GM19463 (cell line): Measurements from ENCODE around the gene CPNE4.

ENCODE experiments used
- ATAC-seq: cut with Tn5 transposase; IDR thresholded peaks from one replicate; pipeline ENCODE4 v1.9.1; 2021; ENCODE audit warnings: mild to moderate bottlenecking, moderate library complexity; ENCODE audit not compliant: unreplicated experiment

CPNE4 gene

DNA sequence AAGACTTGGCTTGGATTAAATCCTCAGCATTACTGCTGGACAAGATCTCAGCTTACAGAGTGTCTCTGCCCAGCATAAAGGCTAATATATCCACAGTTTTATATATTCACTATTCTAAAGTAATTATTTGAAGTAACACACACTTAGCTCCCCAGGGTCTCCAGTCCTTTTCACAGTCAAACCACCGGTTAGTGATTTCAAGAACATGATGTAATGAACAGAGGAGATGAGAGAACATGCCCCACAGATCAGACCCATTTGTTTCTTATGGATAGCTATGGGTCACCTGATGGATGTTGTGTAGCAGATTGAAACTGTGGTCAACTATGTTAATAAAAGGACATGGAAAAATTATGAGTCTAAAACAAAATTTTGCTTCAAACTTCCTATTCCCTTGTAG is 487.2 kb downstream of the CPNE4 start:
- ATAC-seq, result no peak

DNA sequence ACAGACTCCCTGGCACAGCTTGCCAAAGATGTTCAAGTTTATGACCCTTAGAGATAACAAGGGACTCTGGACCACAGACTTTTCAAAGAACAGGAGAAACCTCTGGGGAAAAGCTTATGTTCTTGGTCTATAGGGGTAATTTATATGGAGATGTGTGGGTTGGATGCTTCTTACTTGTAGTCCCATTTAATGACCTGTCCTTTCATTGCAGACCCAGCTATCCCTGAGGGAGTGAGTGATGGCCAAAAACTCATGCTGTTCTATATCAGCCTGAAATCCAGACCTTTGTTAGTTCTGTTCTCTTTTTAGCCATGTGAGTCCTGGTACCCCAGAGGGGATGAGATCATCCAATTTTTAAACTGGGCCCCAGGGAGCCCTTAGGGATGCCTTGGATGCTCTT is 488.4 kb downstream of the CPNE4 start:
- no peak for ATAC-seq

DNA sequence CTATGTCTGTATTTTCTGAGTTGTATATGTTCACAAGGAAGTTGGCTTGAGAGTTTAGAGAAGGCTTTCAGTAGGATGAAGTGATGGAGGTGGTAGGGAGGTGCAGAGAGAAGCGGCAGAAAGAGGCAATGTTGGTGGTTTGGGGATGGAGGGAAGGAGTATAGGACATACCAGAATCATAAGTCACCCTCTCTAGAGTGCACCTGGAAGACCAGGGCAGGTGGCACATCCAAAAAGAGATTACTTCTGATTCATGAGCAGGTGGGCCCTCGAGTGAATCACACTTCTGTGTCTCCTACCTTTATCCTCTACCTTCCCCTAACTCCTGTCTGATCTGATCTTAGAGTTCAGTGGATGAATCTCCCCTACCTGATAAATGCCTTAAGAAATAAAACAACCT is 490.3 kb downstream of the CPNE4 start:
- no peak for ATAC-seq

DNA sequence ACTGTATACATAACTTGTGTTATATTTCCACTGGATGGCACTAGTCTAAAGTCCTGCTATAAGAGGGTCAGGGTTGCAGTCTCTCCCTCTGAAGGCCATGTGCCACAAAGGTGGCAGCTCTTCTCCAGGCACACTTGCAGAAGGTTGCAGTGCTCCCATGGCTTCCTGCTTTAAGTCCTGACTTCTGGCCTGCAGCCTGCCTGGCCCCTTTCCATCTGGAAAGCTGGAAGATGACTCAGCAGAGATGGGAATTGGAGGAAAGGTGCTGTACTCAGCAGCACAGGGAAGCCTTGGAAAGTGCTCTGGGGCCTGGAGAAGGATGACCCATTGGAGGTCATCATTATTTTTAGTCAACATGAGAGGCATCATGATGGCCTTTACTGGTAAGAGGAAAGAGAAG is 491.1 kb downstream of the CPNE4 start:
- ATAC-seq, result no peak

DNA sequence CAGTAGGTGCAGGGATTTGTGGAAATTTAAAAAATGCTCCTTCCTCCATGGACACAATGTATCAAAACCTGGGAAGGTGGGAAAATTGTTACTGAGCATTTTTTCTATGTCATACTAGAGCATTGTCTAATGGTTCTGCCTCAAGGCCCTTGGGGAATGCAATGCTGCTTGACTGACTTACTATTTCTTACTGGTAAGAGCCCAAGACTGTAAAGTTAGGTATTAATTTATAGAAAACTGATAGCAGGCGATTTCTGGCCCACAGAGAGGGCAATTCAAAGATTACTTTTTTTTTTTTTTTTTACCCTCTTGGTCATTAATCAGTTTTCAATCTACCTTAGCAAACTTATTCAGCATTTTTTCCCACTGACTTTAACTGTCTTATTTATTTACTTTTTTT is 493.5 kb downstream of the CPNE4 start:
- no peak for ATAC-seq

DNA sequence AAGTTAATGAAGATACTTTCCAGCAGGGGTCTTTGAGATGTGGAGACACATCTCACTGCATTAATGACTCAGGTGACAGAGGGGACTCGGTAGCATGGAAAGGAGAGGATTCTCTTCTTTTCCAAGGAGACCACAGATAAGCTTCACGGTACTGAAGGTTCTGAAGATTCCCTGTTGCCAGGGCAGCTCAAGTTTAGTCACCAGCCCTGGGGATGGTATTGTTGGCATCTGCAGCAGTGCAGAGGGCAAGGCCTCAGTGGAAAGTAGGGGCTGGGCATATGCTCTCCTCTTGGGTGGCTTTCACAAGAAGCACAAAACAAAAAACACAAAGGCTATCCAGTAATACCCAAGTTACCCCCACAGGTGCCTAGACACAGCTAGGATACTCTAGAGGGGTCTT is 494.0 kb downstream of the CPNE4 start:
- no peak for ATAC-seq

DNA sequence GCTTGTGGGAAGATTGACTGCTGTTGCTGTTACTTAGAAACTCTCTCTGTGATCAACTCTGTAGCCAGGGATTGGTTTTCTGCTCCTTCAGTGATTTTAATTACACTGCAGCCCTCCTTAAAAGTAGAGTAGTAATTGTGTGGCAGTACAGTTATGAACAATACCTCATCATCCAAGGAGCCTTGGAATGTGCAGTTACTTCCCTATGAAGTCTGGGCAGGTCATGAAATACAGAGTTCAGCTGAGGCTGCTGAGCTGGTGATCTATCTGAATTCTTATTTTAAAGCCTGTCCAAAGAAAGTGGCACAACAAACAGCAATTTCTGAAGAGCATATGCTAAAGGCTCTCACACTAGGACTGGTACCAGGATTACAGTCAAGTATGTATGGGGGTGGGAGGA is 494.7 kb downstream of the CPNE4 start:
- no peak for ATAC-seq

DNA sequence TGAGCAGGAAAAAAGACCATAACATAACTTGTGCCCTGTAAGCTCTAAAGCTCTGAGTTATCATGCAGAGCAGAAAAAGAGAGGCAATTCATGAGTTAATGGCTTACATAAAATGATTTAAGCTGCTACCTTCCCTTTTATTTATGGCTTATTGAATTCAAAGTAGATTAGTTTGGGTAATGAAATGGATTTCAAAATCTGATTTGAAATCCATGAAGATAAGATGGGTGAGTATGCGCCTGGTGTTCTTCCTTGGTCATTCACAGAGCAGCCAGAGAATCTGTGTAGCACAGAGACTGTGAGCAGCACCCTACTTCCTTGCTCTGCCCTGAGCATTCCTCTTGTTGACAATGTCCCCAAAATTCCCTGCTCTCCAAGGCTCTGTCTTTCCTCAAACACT is 495.8 kb downstream of the CPNE4 start:
- no peak for ATAC-seq

DNA sequence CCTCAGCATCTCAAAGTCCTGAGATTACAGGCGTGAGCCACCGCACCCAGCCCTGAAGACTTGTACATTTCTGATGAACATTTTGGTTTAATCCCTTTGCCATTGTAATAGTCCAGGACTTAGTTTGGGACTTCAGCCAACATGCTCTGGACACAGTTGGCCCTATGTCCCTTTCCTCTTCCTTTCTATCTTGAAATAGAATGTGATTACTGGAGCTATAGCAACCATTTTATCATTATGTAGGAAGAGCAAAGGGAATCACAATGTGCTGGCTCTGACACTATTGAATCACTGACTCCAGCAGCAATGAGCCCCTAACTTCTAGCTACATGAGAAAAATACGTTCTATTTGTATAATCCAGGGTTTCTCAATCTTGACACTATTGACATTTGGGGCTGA is 497.3 kb downstream of the CPNE4 start:
- no peak for ATAC-seq

DNA sequence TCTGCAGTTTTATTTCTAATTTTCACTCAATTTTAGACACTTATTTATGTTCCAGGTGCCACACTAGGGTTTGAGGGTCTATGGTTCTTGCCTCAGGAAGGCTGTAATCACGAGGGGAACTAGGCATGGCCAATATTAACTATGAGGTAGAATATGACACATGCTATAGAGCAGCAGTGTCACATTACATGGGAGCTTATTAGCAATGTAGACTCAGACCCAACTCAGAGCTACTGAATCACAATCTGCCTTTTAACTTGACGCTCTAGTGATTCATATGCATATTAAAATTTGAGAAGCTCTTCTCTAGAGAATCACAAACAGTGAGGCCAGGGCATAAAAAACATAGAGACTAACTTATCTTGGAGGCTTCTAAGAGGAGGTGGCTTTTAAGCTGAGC is 499.2 kb downstream of the CPNE4 start:
- no peak for ATAC-seq

DNA sequence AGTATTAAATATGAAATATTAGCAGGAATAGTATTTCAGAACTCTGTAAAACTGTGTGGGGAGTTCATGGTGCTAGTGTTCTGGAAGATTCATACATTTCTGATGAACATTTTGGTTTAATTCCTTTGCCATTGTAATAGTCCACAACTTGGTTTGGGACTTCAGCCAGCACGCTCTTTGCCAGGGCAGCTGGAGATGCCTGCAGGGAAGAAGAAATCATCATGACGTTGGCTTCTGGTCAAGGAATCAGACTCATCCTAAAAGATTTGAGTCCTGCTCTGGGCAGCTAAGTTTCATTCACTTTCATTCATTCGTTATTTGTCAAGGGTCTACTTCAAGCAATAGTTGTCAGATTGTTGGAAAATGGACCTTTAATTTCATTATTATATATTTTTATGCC is 499.7 kb downstream of the CPNE4 start:
- no peak for ATAC-seq

DNA sequence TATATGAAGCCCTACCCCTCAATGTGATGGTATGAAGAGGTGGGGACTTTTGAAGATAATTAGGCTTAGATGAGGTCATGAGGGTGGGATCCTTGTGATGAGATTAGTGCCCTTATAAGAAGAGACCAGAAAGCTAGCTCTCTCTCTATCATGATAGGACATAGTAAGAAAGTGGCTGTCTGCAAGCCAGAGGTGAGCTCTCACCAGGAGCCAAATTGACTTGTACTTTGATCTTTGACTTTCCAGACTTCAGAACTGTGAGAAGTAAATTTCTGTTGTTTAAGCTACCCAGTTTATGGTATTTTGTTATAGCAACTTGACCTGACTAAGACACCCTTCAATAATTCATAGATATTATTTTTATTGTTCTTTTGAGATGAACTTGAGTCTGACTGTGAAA is 502.2 kb downstream of the CPNE4 start:
- ATAC-seq, result no peak

DNA sequence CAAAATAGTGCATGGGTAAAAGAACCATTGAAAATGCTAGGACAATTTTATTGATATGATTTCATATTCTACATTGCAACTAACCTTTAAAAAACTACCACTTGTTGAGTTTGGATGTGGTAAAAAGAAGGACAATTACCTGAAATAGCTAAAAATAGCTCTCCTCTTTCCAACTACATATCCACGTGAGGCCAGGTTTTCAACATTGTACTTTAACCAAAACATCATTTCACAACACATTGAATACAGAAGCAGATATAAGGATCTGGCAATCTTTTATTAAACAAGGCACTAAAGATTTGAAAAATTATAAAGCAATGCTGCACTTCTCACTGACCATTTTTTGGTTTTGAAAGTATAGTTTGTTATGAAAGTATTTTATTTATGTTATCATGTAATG is 504.0 kb downstream of the CPNE4 start:
- ATAC-seq, result no peak

DNA sequence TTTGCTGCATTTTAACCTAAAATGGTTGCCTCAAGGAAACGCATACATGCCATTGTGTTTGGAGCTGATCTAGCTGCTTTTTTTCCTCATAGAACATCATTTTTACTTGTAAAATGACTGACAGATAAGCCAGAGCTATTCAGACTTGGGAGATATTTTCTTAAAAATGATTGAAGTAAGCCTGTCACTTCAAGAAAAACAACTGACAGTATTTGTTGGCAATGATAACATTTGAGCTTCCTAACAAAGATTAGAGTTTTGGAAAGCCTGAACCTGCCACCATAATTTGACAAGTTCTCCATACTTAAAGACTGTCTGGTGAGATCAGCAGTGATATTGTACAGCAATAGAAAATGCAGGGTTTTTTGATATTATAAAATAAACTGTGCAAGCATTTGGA is 504.4 kb downstream of the CPNE4 start:
- ATAC-seq, result no peak

DNA sequence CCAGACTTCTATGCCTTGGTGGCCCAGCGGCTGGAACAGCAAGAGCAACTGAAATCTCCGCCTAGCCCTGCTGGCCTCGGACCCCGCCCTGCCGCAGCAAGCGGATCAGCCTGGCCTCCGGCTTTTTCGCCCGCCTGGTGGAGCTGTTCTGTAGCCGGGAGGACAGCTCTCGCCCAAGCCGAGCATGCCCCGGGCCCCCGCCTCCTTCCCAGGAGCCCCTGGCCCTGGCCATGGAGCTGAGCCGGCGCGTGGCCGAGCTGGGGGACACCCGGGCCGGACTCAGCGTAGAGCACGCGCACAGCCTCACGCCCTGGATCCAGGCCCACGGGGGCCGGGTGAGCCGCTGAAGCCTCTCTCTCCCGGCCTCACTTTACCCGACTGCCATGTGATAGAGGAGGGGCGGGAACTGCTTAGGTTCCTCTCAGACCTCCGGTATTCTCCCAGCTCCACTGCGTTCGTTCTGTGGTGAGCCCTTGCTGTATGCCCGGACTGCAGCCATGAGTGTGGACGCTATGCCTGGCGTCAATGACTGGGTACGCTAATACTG is 507.9 kb downstream of the CPNE4 start:
- ATAC-seq, result no peak

DNA sequence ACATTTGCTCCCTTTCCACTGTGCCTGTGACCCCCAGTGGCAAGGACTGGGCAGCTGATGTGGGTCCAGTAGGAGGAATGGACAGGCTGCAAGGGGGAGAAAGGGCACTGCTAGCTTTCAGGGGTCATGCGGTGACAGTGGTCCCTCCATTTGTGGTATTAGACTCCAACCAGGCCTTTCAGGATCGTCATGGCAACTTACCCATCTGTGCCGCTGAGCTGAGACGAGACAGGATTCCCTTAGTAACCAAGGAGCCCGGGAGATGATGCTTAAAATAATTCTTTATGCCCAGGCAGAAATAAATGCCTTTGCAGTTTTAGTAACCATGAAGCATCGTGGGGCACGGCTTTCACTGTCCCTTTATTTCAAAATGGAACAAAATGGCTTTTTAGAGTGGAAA is 516.1 kb downstream of the CPNE4 start:
- no peak for ATAC-seq

DNA sequence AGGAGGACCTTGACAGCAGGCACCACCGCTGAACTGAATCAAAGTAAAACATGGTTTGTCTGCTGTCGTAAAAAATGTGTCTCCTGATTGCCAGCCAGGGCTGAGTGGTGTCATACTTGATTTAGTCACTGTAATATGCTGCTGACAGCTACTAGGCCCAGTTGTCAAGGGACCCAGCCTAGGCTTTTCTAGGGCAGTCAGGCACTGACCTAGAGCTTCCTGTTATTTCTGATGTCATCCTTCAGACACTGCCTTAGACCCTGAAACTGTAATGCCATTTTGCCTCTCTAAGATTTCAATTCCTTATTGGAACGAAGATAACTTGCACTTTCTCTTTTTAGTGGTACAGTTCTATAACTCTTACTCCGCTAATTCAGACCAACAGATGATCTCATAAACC is 529.4 kb downstream of the CPNE4 start:
- ATAC-seq, result no peak

DNA sequence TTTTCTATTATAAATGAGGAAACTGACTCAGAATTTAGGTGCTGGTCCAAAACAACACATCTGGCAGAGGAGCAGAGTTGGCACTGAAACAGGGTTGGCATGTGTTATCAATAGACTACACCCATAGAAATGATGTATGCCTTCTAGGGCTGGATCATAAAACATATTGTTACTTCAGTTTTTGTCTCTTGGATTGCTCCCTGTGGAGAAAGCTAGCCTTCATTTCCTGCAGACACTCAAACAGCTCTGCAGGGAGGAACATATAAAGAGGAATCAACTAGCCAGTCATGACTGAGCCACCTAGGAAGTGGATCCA is 531.5 kb downstream of the CPNE4 start:
- no peak for ATAC-seq

DNA sequence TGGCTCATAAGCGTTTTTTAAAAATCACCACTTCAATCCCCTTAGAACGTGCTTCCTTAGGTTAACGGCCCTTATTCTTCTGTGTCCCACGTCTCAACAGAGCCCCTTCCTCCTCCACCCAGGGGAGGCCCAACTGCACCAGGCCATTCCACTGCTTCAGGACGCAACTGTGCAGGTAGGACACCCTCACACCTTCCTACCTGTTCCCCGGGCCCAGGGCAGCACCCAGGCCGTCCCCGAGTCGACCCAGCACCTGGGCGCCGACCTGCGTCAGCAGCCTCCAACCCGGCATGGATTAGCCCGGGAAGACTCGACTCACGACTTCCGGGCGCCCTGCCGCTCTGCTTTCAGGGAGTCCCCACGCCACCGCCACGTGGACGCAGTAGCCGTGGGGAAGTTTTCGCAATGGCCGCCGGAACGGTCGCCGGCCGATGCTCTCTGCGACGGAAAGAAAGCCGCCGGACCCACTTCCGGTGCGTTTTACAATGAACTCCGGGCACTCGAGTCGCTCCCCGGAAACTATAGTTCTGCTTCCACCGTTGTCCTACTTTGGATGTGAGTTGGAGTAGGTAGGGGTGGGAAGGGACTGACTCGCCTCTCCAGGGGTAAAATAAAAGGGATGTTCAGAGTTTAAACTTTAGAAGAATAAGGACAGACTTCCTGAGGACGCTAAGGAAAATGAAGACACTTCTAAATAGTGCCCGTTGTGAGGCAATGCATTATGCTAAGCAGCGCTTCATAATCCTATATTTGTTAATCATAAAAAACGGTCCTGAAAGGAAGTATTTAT is 532.1 kb downstream of the CPNE4 start, which contains the start of gene MRPL3:
TSS of gene MRPL3 (minus strand) at position 442 of the 790 bp plus-strand sequence. CDS start at position 292, 150 bp downstream.
- peak; percentile 94 for ATAC-seq

DNA sequence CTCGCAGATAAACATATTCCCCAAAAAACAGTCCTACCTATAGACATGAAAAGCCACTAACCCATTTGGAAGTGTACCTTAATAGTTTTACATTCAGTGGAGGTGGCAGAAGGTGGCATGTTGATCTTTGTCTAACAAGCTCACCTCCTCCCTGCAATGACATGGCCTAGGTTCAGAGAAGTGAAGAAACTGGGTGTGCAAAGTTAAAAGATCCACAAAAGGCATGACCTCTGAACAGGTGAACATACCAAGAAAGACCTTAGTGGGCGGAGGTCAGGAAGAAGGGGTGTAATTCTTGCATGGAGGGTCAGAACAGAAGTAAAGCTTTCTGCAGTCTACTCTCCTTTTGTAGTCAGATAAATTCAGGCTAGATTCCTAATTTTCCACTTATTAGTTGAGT is 532.9 kb downstream of the CPNE4 start:
- ATAC-seq, result no peak

DNA sequence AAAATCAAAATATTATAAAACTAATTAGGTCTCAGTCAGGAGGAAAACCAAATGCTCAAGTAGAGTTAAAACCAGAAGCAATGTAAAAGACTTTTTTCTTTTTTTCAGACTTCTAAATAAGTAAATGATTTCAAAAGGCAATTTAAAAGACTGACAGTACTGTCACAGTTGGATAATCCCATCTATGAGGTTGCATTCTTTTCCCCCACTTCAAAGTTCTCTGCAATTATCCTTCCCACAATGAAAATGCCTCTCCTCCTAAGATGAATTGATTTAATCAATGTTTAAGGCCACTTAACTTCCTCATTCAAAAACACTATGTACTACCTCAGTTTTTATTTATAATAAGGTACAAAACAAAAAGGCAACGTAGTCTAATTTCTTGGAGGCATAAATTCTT is 540.1 kb downstream of the CPNE4 start:
- no peak for ATAC-seq

DNA sequence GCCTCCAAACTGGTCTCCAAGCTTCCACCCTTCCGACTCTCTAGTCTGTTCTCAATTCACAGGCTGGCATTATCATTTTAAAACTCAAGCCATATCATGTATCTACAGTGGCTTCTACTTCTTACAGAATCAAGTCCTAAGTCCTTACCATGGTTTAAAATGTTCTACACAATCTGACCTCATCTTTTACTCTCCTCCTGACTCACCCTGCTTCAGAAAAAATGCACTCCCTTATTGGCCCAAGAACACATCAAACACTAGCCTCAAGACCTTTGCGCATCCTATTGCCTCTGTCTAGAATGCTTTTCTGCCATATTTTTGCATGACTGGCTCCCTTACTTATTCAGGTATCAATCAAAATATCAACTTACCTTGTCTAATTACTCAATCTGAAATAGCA is 543.0 kb downstream of the CPNE4 start:
- ATAC-seq, result no peak

DNA sequence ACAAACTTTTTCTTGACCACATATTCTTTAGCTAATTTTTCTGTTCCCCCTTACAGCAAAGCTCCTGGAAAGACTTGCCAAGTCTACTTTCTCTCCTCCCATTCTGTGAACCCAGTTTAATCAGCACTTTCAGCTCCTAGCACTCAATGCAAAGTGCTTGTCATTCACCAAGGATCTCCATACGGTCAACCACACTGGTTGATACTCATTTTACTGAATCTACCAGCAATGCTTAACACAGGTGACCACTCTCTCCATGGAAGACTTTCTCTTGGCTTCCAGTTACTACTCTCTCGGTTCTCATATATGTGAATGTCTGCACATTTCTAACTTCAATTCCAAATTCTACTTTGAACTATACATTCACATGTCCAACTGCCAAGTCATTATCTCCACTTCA is 543.7 kb downstream of the CPNE4 start:
- no peak for ATAC-seq
